Sigmoid colon (tissue), 7 donors: ENCODE measurements around the gene MKI67. TPM values are rescaled to one million over a fixed set of nuclear protein-coding genes. Genes with fewer than 3 reads are reported as not detected.
"Not testable (repeated sequence)": the region's sequence is repeated elsewhere in the genome, so short reads cannot be mapped to it uniquely, and the experiment has no call there.

Experiments
- DNase-seq: peaks from one replicate; pipeline ENCODE4 v3.0.0-alpha.2; 2019
- H3K27ac ChIP-seq, 4 donors: fragments of 200-600 bp; sonication (generic); one replicate each; pipeline ENCODE4 v1.5.1; 2016 to 2019; ENCODE audit warnings: mild to moderate bottlenecking in 1 of 4
- H3K27me3 ChIP-seq, 3 donors: fragments of 200-600 bp; sonication (generic); one replicate each; pipeline ENCODE4 v1.5.1; 2019; ENCODE audit warnings: mild to moderate bottlenecking in 1 of 3
- H3K36me3 ChIP-seq, 4 donors: fragments of 200-600 bp; sonication (generic); one replicate each; pipeline ENCODE4 v1.5.1; 2016 to 2019
- H3K4me1 ChIP-seq, 4 donors: fragments of 200-600 bp; sonication (generic); one replicate each; pipeline ENCODE4 v1.5.1; 2017 to 2019
- H3K4me3 ChIP-seq, 4 donors: fragments of 200-600 bp; sonication (generic); one replicate each; pipeline ENCODE4 v1.5.1; 2017 to 2019; ENCODE audit warnings: mild to moderate bottlenecking in 2 of 4, moderate library complexity in 1 of 4
- H3K9me3 ChIP-seq, 4 donors: fragments of 200-600 bp in 3 of 4; sonication (generic) in 3 of 4; one replicate each; pipeline versions ENCODE4 v1.5.1 to v1.6.1; 2013 to 2019
- EP300 ChIP-seq, 4 donors: sonication (generic); formaldehyde crosslinking; IDR thresholded peaks; one replicate each; pipeline ENCODE4 v1.6.1; 2017; ENCODE audit warnings: antibody characterized with exemption in 4 of 4
- POLR2A ChIP-seq, 2 donors: fragments of 450-650 bp; IDR thresholded peaks; one replicate each; pipeline ENCODE4 v1.6.1; 2016; ENCODE audit warnings: antibody characterized with exemption in 2 of 2, mild to moderate bottlenecking in 2 of 2, moderate library complexity in 2 of 2
- POLR2AphosphoS5 ChIP-seq, 4 donors: sonication (generic); formaldehyde crosslinking; IDR thresholded peaks; one replicate each; pipeline ENCODE4 v1.6.1; 2017; ENCODE audit warnings: antibody characterized with exemption in 4 of 4
- WGBS, 2 donors: extraction: QIAGEN DNeasy Blood & Tissue Kit; methylation state at CpG; one replicate each; pipeline ENCODE4 v1.1.7; 2013; 5-methylcytosine and 5-hydroxymethylcytosine counted together
- intact Hi-C: fragments of 100-400 bp; cut with DNase I; formaldehyde crosslinking; loops from one replicate; pipeline ENCODE4 v1.15.1; 2023
- polyA plus RNA-seq, 3 donors: library from polyadenylated mRNA; stranded (reverse); fragments of 200-250 nt; gene quantifications; one replicate each; pipeline ENCODE4 v1.2.3, GENCODE V29; 2013
- total RNA-seq, 4 donors: library from RNA; depleted of rRNA; stranded (reverse); fragments of >200 nt; gene quantifications; one replicate each; pipeline ENCODE4 v1.1.0, GENCODE V29; 2016
- TF ChIP-seq, protein P1 (sequence below), 4 experiments: fragments of 450-650 bp in 3 of 4; fragments of 200-600 bp in 1 of 4; IDR thresholded peaks; one replicate each; pipeline ENCODE4 v1.5.1; 2016 to 2019; ENCODE audit warnings: antibody characterized with exemption in 4 of 4, mild to moderate bottlenecking in 3 of 4, moderate library complexity in 2 of 4
- donor health status: healthy with polysubstance abuse.
- donor health status: Bipolar disorder and iron deficiency.
- donor health status: healthy.

Gene MKI67
- total and polyA plus RNA-seq, 7 donors = 0.49 to 29.0 (median 1.2) TPM

- WGBS, 2 donors = 86 to 88% methylated on average over 8 of the region's 8 CpGs
- H3K36me3 ChIP-seq = no peaks in the 10 kb centered on the region
- no peaks in the 10 kb centered on the region for H3K4me1 ChIP-seq
- H3K4me3 ChIP-seq = no peak overlapping the region
- no peaks in the 10 kb centered on the region for H3K27me3 ChIP-seq
- TF ChIP-seq POLR2A (IDR thresholded peaks at IDR 0.05) = no peak
- no peak for TF ChIP-seq POLR2AphosphoS5 (IDR thresholded peaks at IDR 0.05)
- TF ChIP-seq, protein P1, sequence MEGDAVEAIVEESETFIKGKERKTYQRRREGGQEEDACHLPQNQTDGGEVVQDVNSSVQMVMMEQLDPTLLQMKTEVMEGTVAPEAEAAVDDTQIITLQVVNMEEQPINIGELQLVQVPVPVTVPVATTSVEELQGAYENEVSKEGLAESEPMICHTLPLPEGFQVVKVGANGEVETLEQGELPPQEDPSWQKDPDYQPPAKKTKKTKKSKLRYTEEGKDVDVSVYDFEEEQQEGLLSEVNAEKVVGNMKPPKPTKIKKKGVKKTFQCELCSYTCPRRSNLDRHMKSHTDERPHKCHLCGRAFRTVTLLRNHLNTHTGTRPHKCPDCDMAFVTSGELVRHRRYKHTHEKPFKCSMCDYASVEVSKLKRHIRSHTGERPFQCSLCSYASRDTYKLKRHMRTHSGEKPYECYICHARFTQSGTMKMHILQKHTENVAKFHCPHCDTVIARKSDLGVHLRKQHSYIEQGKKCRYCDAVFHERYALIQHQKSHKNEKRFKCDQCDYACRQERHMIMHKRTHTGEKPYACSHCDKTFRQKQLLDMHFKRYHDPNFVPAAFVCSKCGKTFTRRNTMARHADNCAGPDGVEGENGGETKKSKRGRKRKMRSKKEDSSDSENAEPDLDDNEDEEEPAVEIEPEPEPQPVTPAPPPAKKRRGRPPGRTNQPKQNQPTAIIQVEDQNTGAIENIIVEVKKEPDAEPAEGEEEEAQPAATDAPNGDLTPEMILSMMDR (IDR thresholded peaks at IDR 0.05) = no peak
- TF ChIP-seq EP300 (IDR thresholded peaks at IDR 0.05) = no peak
- no peak for DNase-seq
- intact Hi-C loops = no loop called here
- no peak overlapping the region for H3K27ac ChIP-seq
- H3K9me3 ChIP-seq = peaks cover 0 to 11% (median 6%) of the 10 kb centered on the region in 4 donors
Observed at GRCh38 chr10:128169811-128170379, 43.7 kb upstream of the MKI67 start.

DNA sequence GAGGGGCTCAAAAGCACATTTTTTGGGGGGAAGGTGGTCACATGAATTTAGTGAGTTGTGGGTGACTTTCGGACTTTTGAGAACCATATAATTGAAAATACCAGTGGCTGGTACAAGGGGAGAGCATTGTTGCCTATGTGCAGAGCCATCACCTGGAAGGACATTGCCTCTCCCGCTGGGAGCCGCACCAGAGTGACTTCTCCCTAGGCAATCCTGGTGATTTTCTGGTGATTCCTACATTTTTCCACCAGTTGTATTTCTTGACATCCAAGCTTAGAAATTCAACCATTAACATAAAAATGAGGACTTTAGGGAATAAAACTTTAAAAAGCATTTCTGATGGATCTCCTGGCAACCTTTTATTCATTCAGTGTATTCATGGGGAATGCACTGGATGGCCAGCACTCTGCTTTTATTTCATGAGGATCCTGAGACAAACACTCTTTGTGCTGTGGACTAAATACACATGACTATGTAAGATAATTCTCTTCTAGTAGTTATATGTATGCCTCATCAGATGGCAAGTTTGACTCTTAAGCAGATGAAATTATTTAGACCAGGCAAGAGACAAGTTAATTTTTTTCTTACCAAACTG, 41.8 kb upstream of the MKI67 start:
- 93 to 95% methylated on average over 3 of the region's 3 CpGs for WGBS, 2 donors
- no peak overlapping the region for H3K4me3 ChIP-seq
- intact Hi-C loops = no loop called here
- H3K27me3 ChIP-seq = no peaks in the 10 kb centered on the region
- no peak for DNase-seq
- H3K9me3 ChIP-seq = peaks cover 0 to 3% (median 1%) of the 10 kb centered on the region in 4 donors
- no peak overlapping the region for H3K27ac ChIP-seq
- no peaks in the 10 kb centered on the region for H3K36me3 ChIP-seq
- H3K4me1 ChIP-seq = no peaks in the 10 kb centered on the region
- TF ChIP-seq, protein P1 (IDR thresholded peaks at IDR 0.05) = no peak
- TF ChIP-seq POLR2A (IDR thresholded peaks at IDR 0.05) (no peak), EP300 (IDR thresholded peaks at IDR 0.05) (no peak), POLR2AphosphoS5 (IDR thresholded peaks at IDR 0.05) (no peak)

- H3K9me3 ChIP-seq, intact Hi-C loops, H3K36me3 ChIP-seq, H3K4me3 ChIP-seq, H3K4me1 ChIP-seq, DNase-seq, H3K27me3 ChIP-seq, H3K27ac ChIP-seq: not testable (repeated sequence)
- 89 to 97% methylated on average over 6 of the region's 6 CpGs for WGBS, 2 donors
Observed at GRCh38 chr10:128167123-128167522, 40.9 kb upstream of the MKI67 start.

DNA sequence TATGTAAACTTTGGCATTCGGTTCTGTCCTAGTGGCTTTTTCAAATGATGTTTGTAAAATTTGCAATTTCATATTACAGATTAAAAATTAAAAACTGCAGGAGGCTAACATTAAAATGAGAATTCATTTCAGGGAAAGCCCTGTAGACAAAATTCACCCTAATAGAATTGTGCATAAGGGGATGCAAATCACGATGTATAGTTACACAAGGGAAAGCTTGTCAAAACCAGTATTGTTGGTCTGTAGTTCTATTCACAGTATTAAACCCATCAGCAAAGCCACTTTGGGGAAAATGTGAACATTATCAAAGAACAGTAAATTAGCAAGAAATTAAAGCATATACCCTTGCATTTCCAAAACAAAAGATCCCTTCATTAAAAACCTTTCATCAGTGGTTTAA, 39.9 kb upstream of the MKI67 start:
- intact Hi-C loops = no loop called here
- TF ChIP-seq POLR2AphosphoS5 (IDR thresholded peaks at IDR 0.05) (no peak), POLR2A (IDR thresholded peaks at IDR 0.05) (no peak), EP300 (IDR thresholded peaks at IDR 0.05) (no peak)
- TF ChIP-seq, protein P1 (IDR thresholded peaks at IDR 0.05) = no peak
- Histone ChIP-seq H3K27ac (no peak overlapping the region), H3K27me3 (no peaks in the 10 kb centered on the region), H3K4me1 (no peaks in the 10 kb centered on the region), H3K4me3 (no peak overlapping the region), H3K9me3 (no peaks in the 10 kb centered on the region), H3K36me3 (no peaks in the 10 kb centered on the region)
- 70 to 89% methylated on average over 2 of the region's 2 CpGs for WGBS, 2 donors
- no peak for DNase-seq

- H3K4me1 ChIP-seq = no peaks in the 10 kb centered on the region
- intact Hi-C loops = no loop called here
- no peak for DNase-seq
- H3K36me3 ChIP-seq = no peaks in the 10 kb centered on the region
- no peak for TF ChIP-seq POLR2AphosphoS5 (IDR thresholded peaks at IDR 0.05)
- TF ChIP-seq, protein P1 (IDR thresholded peaks at IDR 0.05) = no peak
- TF ChIP-seq POLR2A (IDR thresholded peaks at IDR 0.05) = no peak
- no peak overlapping the region for H3K4me3 ChIP-seq
- H3K27ac ChIP-seq = no peak overlapping the region
- WGBS, 2 donors = 86 to 89% methylated on average over 6 of the region's 6 CpGs
- H3K9me3 ChIP-seq = no peaks in the 10 kb centered on the region
- H3K27me3 ChIP-seq = no peaks in the 10 kb centered on the region
Observed at GRCh38 chr10:128165536-128165935, 39.3 kb upstream of the MKI67 start.
